Cortex of kidney (tissue), 1 donor: ENCODE results near the gene PTPN20.

Source experiments
- DNase-seq: peaks from one replicate; lab custom pipeline; 2025; lab: John Stamatoyannopoulos, UW

PTPN20 gene

DNA sequence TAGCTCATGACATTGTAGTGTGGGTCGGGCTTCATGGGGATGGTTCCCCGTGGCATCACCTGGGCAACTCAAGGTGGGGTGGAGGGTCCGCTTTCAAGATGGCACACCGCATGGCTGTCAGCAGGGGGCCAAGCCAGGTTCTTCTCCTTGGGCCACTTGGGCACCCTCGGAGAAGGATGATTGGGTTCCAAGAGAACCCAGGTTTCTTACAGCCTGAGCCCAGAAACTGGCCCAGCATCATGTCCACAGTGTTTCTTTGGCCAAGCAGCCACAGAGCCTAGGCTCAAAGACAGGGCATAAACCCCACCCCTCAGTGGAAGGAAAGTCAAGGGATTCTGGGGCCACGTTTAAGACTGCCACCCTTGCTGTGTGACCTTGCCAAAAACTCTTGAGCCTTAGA lies 110.6 kb downstream of the PTPN20 start:
- no peak for DNase-seq

DNA sequence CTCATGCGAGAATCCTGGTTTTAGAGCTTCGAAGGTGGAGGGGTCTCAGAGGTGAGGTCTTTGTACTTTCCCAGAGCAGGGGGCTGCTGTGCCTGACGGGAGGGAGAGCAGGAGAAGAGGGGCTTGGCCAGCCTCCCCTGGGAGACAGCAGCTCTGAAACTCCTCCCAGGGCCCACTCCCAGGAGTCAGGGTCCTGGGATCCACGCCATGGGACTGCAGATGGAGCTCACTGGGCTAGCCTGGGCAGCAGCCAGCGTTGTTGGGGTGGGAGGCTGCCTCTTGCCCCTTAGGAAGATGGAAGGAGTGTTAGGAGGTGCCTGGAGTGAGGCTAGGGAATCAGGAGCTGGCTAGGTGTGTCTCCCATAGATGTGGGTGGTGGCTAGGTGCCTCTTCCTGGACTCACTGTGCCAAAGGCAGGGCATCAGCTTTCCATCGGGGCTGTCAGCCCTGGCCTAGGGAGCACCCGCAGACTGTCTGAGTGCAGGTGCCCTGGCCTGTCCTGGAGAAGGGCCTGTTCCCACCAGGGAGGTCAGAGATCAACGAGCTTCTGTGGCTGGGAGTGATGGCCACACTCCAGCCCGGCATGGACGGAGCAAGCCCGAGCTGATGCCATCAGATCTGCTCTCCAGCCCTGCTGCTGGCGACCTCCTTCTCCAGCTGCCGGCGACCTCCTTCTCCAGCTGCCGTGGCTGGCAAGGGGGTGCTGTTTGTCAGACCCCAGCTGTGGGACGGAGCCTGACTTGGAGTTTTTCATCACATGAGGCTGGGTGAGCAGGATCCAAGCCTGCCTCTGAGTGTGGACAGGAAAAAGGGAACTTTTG lies 111.3 kb downstream of the PTPN20 start:
- DNase-seq, result no peak

DNA sequence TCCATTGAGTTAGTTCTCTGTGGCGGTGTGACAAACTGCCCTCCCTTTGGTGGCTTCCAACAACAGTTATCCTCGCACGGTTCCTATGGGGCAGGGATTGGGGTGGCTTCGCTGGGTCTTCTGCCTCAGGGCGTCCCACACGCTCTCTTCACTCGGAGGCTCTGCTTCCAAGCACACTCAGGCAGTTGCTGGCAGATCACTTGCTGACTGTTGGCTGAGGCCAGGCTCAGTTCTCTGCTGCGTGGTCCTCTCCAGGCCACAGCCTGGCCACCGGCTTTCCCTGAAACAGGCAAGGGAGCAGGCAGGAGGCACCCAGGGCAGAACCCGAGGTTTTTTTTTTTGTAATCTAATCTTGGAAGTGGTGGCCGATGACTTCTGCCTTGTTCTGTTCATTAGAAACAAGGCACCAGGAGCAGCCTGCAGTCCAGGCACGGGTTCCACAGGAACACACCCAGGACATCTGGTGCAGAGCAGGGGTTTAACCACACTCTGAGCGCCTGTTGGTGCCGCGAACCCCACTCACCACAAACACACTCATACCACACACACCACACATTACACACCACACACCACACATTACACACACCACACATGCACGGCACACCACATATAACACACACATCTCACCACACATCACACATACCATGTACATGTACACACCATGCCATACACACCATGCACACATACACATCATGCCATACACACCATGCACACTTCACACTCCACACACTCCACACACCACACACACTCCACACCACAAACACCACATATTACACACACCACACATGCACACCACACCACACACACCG lies 112.2 kb downstream of the PTPN20 start:
- DNase-seq, result no peak

DNA sequence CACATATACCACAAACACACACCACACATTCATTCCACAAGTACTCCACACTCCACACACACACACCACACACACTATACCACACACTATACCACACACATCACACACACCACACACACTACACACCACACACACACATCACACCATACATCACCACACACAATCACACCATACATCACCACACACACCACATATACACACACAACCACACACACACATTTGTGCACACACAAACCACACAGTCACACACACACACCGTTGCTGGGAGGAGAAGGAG lies 112.8 kb downstream of the PTPN20 start:
- DNase-seq, result no peak

DNA sequence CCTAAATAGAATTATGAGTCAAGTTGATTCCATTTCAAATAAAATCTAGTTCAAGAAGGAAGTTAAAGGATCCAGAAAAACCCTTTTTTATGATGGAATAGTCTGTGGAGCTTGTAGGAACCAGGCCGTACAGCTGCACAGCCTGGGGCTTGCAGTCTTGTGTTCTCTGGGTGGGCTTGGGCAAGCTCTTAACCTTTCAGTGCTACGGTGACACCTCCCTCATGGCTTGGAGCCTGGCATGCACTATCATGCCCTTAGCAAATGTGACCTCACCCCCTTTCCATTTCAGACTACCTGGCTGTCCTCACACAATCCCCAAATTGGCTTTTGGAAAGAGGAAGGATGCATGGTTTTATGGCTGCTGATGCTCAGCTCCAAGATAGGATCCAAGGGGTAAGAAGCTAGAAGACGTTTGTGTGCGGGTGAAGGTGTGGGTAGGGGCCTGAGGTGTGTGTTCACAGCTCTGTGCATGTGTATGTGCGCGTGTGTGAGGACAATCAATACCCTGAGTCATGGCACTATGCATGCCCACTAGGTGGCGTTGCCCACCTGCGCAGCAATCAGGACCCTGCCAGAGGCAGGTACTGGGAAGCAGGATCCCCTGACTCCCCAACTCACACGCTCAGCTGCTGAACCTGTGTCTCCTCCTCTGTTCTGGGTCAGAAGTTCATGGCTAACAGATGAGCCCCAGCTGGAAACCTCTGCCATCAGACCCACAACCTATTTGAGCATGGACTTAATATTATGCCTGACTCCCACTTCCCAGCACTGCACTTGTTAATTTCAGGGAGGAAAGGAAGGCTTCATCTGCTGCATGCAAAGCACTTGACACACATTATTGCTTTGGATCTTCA lies 113.4 kb downstream of the PTPN20 start:
- DNase-seq, result no peak

DNA sequence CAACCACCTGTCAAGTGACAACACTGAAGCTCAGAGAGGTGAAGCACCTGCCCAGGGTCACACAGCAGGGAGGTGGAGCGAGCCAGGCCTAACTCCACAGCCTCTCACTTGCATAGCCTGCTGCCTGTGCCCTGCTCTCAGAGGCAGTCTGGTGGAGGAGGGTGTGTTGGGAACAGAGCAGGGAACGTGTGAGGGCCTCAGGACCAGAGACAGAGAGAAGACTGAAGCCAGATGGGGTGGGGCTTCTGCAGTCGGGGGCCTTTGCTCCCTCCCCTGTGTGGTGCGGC lies 114.0 kb downstream of the PTPN20 start:
- DNase-seq, result no peak

DNA sequence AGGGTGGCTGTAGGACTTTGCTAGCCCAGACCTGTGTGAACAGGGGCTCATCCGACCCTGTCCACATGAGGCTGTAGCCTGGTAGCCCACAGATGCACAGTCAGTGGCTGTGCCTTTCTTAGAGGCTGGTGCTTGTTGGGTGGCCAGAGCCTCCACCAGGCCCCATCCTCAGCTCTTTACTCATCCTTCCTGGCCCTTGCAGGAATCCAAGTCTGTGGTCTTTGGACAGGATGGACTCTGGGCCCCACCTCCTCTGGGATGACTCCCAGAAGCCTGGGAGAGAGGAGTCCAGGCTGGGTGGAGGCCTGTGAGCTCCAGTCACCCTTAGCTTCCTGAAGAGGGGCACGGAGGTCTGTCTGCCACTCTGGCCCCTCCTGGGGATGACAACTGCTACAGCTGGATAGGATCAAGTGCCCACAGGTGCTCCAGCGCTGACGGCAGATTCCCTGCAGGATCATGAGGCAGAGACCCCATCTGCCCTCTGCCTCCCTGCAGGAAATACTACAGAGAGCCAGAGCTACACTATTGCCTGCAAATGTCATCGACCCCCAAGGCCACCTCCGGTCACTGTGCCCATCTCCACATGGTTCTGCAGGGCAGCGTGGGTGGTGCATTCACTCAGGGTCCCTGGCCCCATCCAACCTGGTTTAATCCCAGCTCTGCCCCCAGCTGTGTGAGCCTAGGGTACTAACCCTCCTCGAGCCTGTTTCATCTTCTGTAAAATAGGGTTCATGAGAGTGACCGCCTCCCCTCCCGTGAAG lies 114.5 kb downstream of the PTPN20 start:
- no peak for DNase-seq

DNA sequence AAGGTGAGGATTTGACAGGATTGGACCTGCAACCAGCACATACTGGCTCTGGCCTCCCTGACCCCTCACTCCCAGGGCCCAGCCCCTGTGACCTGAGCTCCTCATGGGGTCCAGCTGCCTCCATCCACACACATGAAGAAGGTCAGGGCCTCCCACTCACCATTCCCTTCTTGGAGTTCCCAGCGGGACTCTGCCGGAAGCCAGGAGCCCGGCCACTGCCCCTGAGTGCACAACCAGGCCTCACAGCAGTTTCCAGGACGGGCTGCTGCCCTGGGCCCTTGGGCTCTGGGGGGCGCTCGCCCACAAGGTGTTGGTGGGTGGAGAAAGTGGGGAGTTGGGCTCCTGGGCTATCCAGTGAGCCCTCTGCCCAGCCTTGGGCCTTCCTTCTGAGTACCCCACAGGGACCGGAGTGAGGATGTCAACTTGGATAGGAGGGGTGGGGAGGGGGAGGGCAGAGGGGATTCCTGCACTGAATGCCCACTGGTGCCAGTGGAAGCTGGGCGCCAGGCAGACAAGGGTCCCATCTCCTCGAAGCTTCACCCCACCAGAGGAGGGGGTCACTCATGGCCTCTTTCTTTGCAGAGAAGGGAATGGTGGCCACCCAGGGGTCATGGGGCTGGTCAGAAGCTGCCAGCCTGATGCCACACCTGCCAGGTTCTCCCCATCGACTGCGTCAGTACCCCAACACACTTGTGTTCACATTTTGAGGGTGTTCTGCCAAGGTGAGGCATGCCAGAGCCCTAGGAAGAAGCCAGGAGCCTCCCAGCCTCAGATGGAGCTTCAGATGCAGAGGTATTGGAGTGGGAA lies 115.3 kb downstream of the PTPN20 start:
- DNase-seq, result no peak

DNA sequence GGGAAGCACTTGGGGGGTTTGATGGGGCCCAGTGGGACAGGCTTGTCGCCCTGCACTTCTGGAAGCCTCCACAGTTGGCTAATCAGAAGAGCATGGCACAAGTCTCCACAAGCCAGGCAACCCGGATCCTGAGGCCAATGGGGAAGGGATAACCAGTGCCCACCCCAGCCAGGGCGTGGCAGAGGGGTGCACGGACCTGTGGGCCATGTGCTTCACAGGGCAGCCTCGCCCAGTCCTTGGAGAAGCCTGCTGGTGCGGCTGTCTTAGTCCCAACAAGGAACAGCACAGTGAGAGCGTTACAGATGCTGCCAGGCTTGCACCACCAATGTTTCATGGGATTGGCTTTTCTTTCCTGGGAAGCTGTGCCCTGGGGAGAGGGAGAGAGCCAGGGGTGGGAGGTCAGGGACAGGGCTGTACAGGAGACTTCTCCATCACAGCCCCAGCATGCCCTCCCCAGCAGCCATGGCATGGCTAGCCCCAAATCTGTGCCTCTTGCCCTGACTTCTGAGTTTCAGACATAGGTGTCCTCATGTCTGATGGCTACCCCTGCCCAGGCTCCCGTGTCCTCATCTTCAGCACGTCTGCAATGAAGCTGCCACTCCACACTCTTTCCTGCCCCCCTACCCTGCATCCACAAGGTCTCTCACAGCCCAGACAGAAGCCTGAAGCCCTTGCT lies 116.0 kb downstream of the PTPN20 start:
- DNase-seq, result no peak

DNA sequence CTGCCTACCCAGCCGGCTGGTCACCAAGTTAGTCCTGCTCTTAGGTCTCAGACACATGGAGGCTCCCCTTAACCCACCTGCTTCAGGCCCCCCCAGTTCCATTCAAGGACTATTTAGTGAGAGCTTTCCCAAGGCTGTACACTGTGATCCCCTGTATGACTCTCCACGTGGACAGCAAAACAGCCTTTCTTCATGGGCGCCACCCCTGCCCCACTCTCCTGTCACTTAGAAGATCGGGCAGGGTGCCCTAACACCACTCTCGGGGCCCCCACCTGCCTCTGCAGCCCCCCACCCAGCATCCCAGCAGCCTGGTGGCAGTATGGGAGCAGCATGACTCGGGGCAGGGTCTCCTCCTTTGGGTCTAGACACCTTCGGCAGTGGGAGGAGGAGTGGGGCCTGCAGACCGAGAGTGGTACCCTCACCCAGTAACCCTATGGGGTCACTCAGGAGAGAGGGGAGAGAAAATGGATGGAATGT lies 116.6 kb downstream of the PTPN20 start:
- no peak for DNase-seq

DNA sequence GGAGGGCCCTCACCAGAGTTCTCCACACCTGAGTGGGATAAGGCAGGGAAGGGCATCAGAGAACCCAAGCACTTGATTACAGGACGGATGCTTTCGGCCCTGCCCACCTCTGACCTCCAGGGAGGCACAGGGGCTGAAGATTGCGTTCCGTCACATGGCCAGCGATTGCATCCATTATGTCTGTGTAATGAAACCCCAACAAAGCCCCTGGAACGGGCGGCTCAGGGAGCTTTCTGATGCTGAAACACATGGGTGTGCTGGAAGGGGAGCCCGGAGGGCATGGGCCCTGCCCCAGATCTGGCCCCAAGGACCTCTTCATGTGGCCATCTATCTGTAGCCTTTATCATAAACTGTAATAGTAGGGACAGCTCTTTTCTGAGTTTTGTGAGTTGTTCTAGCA lies 117.2 kb downstream of the PTPN20 start:
- DNase-seq, result no peak

DNA sequence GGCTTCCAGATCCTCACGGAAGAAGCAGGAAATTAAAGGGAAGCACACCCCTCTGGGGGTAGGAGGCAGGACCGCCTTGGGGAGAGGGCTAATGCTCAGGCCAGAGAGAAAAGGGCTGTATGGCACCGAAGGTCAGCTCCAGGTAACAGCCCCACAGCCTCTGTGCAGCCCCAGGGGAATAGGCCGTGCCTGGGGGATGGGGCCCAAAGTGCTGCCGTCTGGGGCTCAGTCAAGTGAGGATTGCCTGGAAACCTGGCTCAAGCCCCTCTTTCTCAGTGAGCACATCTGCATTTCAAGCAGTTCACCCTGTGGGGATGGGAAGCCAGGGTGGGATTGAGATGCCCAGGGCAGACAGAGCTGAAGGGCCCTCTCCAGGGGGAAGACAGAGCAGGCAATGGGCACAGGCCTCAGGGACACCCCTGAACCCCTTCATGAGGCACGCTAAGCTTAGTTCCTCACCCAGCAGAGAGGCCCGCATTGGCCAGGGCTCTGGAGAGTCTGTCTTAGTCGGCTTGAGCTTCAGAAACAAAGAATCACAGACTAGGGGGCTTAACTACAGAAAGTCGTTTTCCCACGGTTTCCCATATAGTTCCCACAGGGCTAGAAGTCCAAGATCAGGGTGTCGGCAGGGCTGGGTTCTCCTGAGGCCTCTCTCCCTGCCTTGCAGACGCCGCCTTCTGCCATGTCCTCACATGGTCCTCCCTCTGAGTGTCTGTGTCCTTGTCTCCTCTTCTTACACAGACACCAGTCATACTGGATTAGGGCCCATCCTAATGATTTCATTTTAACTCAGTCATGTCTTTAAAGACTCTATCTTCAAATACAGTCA lies 118.2 kb downstream of the PTPN20 start:
- DNase-seq, result no peak

DNA sequence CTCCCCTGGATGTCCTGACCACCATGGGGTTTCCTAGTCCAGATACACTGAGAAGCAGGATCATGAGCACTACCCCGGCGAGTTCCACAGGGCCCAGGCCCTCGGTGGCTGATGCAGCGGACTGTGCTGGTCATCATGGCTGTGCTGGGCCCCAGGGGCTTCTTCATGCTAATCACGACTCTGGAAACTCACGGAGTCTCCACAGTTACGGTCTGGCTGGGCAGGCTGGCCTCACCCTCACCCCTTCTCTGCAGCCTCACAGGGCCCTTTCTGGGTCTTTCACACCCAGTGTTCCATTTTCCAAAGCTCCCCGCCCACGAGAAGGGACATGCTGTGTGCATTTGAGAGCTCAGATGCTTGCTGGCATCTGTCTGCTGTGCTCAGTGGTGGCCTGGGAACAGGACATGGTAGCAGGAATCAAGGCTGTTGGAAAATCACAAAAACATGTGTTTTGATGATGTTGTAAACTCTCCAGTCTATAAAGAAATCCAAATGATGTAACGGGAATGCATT lies 119.0 kb downstream of the PTPN20 start:
- DNase-seq, result no peak

DNA sequence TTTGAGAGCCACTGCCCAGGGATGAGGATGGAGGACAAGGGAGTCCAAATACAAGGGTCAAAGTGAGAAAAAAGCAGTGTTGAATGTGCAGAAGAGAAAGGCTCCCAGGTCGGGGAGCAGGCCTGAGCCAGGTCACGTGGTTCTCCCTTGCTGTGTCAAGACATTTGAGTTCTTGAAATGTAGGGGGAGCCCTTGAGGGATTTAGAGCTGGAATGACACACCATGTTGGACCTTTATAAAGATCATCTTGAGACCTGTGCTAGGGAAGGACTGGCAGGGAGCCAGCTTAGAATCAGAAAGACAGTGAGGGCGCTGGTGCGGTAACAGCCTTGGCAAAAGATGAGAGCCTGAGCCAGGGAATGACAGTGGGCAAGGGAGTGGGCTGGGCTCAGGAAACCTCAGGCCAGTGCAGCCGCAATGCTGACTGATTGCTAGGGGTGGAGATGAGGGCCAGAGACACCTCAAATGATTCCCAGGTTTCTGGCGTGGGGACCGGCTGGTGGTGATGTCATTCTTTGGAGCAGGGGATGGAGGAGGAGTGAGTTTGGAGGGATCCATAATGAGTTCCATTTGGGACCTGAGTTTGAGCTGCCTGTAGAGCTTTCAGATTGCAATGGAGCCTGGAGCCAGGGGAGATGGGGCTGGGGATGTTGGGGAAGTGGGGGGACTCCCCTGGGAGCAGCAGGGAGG lies 120.1 kb downstream of the PTPN20 start:
- no peak for DNase-seq

DNA sequence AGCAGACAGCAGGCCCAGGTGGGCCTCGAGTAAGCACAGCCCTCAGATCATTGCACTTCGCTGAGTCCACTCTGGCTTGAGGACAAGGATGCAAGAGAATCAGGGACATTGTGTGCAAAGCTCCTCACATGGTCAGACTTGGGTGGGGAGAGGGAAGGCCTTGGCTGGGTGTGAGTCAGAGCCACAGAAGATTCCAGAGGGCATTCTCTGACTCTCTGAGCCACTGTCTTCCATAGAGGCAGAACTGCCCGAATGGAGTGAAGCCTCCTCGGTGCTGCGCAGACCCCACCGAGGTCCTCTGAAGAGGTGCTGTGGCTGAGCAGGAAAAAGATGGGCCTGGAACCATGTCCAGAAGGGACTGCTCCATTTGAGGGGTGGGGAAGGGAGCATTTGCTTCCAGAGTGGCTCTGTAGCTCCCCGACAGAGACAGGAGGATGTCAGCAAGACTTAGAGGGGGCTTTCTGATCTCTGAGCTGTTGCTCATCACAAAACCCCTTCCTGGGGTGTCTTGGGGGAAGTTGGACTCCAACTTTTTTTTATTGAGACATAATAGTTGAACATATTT lies 120.8 kb downstream of the PTPN20 start:
- DNase-seq, result no peak

DNA sequence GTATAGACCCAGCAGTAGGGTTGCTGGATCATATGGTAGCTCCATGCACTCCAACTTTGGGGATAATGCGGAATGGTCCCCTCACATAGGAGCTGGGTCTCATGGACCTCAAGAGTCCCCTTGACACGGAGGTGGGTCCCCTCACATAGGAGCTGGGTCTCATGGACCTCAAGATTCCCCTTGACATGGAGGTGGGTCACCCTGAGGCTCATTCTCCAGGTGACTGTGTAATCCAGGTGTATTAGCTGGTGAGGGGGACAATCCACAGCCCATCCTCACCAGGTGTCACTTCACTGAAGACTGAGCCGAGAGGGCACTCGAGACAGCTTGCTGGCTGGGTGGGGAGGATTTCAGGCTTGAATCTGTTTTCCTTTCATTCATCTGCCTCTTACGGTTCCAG lies 121.9 kb downstream of the PTPN20 start:
- DNase-seq, result no peak

DNA sequence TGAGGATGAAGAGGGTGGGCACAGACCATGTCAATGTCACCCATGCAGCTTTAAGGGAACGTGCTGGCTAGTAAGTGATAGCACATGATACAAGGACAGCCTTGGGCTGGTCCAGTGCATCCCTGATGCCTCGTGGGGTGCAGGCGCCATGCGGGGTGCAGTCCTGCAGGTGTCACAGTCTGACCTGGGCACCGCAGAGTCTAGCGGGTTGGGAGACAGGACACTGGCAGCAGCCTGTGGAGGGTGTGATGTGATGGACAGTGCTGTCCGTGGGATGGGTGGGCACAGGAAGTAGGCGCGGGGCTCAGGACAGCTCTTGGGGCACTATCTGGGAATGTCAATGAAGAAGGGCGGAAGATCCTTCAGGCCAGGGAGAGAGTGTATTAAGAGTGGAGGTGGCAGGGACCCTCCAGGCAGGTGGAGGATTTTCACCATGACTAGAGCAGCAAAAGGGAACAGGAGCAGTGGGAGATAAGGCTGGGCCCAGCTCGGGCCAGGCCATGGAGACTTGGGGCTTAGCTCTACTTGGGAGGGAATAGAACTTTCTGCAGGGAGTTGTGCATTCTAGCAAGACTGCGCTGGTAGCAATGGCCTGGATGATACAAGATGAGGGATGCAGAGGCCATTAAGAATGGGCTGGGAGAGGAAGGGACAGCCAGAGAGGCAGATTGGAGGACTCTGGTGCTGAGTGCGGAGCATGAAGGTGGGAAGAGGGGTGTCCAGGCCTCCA lies 122.5 kb downstream of the PTPN20 start:
- DNase-seq, result no peak
